SK-N-SH treated with all-trans-retinoic acid at 6 μM for 48 hours (cell line): Measurements from ENCODE around the gene BRPF1.
A peak's percentile ranks its signal among the peaks of the same experiment; 100 is the strongest.

ENCODE experiments used
- ATAC-seq: fragments of 200-7000 bp; cut with Tn5 transposase; 3 replicates; pipeline ENCODE4 v1.9.1; 2020; ENCODE audit warnings: mild to moderate bottlenecking, moderate library complexity
- ARNTL ChIP-seq: fragments of 450-650 bp; formaldehyde crosslinking; IDR thresholded peaks from 2 replicates; pipeline ENCODE4 v1.5.0; 2020; ENCODE audit warnings: low read depth, mild to moderate bottlenecking, moderate library complexity, borderline replicate concordance
- BACH2 ChIP-seq: fragments of 250-450 bp; sonication (Bioruptor Pico); IDR thresholded peaks from 2 replicates; pipeline ENCODE4 v1.9.0; 2021; ENCODE audit warnings: mild to moderate bottlenecking, borderline replicate concordance
- CSDC2 ChIP-seq: fragments of 250-450 bp; sonication (Bioruptor Pico); IDR thresholded peaks from 2 replicates; pipeline ENCODE4 v1.5.0; 2020; ENCODE audit warnings: mild to moderate bottlenecking, moderate library complexity
- GLIS3 ChIP-seq: fragments of 250-450 bp; sonication (Bioruptor Pico); IDR thresholded peaks from 2 replicates; pipeline ENCODE4 v1.5.0; 2020; ENCODE audit warnings: mild to moderate bottlenecking, moderate library complexity
- ISL1 ChIP-seq: fragments of 250-450 bp; sonication (Bioruptor Pico); IDR thresholded peaks from 2 replicates; pipeline ENCODE4 v2.1.2; 2022; ENCODE audit warnings: mild to moderate bottlenecking, moderate library complexity
- OSR1 ChIP-seq: fragments of 250-450 bp; sonication (Bioruptor Pico); IDR thresholded peaks from 2 replicates; pipeline ENCODE4 v1.8.0; 2022; ENCODE audit warnings: moderate library complexity, mild to moderate bottlenecking, inconsistent platforms
- PPARA ChIP-seq: fragments of 250-450 bp; sonication (Bioruptor Pico); IDR thresholded peaks from 2 replicates; pipeline ENCODE4 v1.5.0; 2020; ENCODE audit warnings: mild to moderate bottlenecking, borderline replicate concordance
- RARB ChIP-seq: fragments of 250-450 bp; sonication (Bioruptor Pico); IDR thresholded peaks from 2 replicates; pipeline ENCODE4 v1.8.0; 2021; ENCODE audit warnings: mild to moderate bottlenecking, moderate library complexity
- SNAI2 ChIP-seq: fragments of 250-450 bp; sonication (Bioruptor Pico); IDR thresholded peaks from 2 replicates; pipeline ENCODE4 v1.5.0; 2020; ENCODE audit warnings: mild to moderate bottlenecking, moderate library complexity
- TCF4 ChIP-seq: fragments of 250-450 bp; sonication (Bioruptor Pico); IDR thresholded peaks from 2 replicates; pipeline ENCODE4 v1.8.0; 2021; ENCODE audit warnings: mild to moderate bottlenecking, moderate library complexity, borderline replicate concordance
- TOX ChIP-seq: fragments of 250-450 bp; sonication (Bioruptor Pico); IDR thresholded peaks from 2 replicates; pipeline ENCODE4 v1.8.0; 2021; ENCODE audit warnings: mild to moderate bottlenecking, moderate library complexity, borderline replicate concordance
- ZC3H10 ChIP-seq: fragments of 250-450 bp; sonication (Bioruptor Pico); IDR thresholded peaks from 2 replicates; pipeline ENCODE4 v1.5.1; 2021; ENCODE audit warnings: mild to moderate bottlenecking, moderate library complexity
- ZFP3 ChIP-seq: fragments of 250-450 bp; sonication (Bioruptor Pico); IDR thresholded peaks from 2 replicates; pipeline ENCODE4 v1.5.0; 2020; ENCODE audit warnings: mild to moderate bottlenecking, moderate library complexity
- ZFP30 ChIP-seq: fragments of 450-650 bp; formaldehyde crosslinking; IDR thresholded peaks from 2 replicates; pipeline ENCODE4 v1.5.0; 2022; ENCODE audit warnings: mild to moderate bottlenecking, moderate library complexity
- ZNF565 ChIP-seq: fragments of 450-650 bp; formaldehyde crosslinking; conservative IDR thresholded peaks from 2 replicates; pipeline ENCODE4 v1.5.0; 2020; ENCODE audit warnings: low read depth, mild to moderate bottlenecking, moderate library complexity
- ZNF70 ChIP-seq: fragments of 450-650 bp; formaldehyde crosslinking; IDR thresholded peaks from 2 replicates; pipeline ENCODE4 v1.5.0; 2020; ENCODE audit warnings: mild to moderate bottlenecking, moderate library complexity
- ZNF8 ChIP-seq: fragments of 450-650 bp; formaldehyde crosslinking; IDR thresholded peaks from 2 replicates; pipeline ENCODE4 v1.5.0; 2020; ENCODE audit warnings: mild to moderate bottlenecking, moderate library complexity
- TF ChIP-seq, protein P1 (sequence below): fragments of 250-450 bp; sonication (Bioruptor Pico); IDR thresholded peaks from 2 replicates; pipeline ENCODE4 v1.5.0; 2020; ENCODE audit warnings: mild to moderate bottlenecking, moderate library complexity
- TF ChIP-seq, protein P2 (sequence below): fragments of 250-450 bp; sonication (Bioruptor Pico); IDR thresholded peaks from 2 replicates; pipeline ENCODE4 v1.8.0; 2021; ENCODE audit warnings: low read depth, mild to moderate bottlenecking, moderate library complexity, borderline replicate concordance
- TF ChIP-seq, protein P3 (sequence below): fragments of 250-450 bp; sonication (Bioruptor Pico); IDR thresholded peaks from 2 replicates; pipeline ENCODE4 v1.5.1; 2021; ENCODE audit warnings: mild to moderate bottlenecking, moderate library complexity
- TF ChIP-seq, protein P4 (sequence below): fragments of 250-450 bp; sonication (Bioruptor Pico); IDR thresholded peaks from 2 replicates; pipeline ENCODE4 v1.5.1; 2020; ENCODE audit warnings: low read depth, mild to moderate bottlenecking, moderate library complexity

BRPF1 gene

DNA sequence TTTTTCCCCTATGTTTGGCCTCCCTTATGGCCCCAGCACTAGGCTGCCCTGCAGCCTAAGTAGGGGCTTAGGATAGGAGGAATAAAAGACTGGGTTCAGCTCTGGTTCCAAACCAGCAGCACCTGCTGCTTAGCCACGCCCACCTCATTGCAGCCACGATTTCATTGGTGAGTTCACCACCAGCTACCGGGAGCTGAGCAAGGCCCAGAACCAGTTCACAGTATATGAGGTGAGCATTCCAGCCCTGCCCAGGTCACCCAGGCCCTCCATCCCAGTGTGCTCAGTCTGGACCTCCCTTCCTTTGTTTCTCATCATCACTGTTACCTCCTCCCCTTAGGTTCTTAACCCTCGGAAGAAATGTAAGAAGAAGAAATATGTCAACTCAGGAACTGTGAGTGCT lies 16.4 kb upstream of the BRPF1 start:
- no peak for TF ChIP-seq ZNF70
- TF ChIP-seq BACH2 (CRISPR knock-in tag): no peak
- no peak for TF ChIP-seq ISL1 (CRISPR knock-in tag)
- no peak for TF ChIP-seq TOX
- TF ChIP-seq, protein P1, sequence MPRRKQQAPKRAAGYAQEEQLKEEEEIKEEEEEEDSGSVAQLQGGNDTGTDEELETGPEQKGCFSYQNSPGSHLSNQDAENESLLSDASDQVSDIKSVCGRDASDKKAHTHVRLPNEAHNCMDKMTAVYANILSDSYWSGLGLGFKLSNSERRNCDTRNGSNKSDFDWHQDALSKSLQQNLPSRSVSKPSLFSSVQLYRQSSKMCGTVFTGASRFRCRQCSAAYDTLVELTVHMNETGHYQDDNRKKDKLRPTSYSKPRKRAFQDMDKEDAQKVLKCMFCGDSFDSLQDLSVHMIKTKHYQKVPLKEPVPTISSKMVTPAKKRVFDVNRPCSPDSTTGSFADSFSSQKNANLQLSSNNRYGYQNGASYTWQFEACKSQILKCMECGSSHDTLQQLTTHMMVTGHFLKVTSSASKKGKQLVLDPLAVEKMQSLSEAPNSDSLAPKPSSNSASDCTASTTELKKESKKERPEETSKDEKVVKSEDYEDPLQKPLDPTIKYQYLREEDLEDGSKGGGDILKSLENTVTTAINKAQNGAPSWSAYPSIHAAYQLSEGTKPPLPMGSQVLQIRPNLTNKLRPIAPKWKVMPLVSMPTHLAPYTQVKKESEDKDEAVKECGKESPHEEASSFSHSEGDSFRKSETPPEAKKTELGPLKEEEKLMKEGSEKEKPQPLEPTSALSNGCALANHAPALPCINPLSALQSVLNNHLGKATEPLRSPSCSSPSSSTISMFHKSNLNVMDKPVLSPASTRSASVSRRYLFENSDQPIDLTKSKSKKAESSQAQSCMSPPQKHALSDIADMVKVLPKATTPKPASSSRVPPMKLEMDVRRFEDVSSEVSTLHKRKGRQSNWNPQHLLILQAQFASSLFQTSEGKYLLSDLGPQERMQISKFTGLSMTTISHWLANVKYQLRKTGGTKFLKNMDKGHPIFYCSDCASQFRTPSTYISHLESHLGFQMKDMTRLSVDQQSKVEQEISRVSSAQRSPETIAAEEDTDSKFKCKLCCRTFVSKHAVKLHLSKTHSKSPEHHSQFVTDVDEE (CRISPR knock-in tag): no peak
- TF ChIP-seq TCF4 (CRISPR knock-in tag): no peak
- TF ChIP-seq ARNTL: no peak
- TF ChIP-seq ZC3H10 (CRISPR knock-in tag): no peak
- no peak for TF ChIP-seq ZFP30 (CRISPR knock-in tag)
- TF ChIP-seq, protein P2, sequence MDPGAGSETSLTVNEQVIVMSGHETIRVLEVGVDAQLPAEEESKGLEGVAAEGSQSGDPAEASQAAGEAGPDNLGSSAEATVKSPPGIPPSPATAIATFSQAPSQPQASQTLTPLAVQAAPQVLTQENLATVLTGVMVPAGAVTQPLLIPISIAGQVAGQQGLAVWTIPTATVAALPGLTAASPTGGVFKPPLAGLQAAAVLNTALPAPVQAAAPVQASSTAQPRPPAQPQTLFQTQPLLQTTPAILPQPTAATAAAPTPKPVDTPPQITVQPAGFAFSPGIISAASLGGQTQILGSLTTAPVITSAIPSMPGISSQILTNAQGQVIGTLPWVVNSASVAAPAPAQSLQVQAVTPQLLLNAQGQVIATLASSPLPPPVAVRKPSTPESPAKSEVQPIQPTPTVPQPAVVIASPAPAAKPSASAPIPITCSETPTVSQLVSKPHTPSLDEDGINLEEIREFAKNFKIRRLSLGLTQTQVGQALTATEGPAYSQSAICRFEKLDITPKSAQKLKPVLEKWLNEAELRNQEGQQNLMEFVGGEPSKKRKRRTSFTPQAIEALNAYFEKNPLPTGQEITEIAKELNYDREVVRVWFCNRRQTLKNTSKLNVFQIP (CRISPR knock-in tag): no peak
- TF ChIP-seq, protein P3, sequence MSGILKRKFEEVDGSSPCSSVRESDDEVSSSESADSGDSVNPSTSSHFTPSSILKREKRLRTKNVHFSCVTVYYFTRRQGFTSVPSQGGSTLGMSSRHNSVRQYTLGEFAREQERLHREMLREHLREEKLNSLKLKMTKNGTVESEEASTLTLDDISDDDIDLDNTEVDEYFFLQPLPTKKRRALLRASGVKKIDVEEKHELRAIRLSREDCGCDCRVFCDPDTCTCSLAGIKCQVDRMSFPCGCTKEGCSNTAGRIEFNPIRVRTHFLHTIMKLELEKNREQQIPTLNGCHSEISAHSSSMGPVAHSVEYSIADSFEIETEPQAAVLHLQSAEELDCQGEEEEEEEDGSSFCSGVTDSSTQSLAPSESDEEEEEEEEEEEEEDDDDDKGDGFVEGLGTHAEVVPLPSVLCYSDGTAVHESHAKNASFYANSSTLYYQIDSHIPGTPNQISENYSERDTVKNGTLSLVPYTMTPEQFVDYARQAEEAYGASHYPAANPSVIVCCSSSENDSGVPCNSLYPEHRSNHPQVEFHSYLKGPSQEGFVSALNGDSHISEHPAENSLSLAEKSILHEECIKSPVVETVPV (CRISPR knock-in tag): no peak
- TF ChIP-seq, protein P4, sequence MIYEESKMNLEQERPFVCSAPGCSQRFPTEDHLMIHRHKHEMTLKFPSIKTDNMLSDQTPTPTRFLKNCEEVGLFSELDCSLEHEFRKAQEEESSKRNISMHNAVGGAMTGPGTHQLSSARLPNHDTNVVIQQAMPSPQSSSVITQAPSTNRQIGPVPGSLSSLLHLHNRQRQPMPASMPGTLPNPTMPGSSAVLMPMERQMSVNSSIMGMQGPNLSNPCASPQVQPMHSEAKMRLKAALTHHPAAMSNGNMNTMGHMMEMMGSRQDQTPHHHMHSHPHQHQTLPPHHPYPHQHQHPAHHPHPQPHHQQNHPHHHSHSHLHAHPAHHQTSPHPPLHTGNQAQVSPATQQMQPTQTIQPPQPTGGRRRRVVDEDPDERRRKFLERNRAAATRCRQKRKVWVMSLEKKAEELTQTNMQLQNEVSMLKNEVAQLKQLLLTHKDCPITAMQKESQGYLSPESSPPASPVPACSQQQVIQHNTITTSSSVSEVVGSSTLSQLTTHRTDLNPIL (CRISPR knock-in tag): no peak
- TF ChIP-seq ZNF565: no peak
- ATAC-seq: peak; percentile 9; the same call in 1 of the 3 replicates

DNA sequence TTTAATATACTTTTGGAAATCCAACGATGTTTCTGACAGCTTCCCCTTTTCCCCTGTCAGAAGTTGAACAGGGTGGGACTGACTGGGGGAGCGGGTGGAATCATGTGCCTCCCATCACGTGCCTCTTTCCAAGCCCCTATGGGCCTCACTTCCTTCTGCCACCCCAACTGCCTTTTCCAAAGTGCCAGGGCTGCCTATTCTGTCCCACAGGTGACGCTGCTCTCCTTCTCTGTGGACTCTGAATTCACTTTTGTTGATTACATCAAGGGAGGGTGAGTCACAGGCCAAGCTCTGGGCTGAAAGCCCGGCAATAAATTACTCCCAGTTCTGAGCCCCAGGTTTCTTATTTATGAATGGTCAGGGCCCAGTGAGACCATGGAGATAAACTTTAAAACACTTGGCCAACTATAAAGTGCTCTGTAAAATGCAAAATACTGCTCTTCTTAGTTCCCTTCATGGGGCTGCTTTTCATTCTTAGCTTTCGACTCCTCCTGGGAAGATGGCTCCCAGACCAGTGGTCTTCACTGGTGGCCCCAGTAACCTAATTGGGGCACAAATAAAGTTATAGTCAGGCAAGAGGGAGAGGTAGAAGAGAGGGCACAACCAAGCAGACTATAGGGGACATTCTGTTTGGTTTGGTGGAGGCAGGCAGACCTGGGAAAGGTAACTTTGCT lies 15.6 kb upstream of the BRPF1 start:
- TF ChIP-seq BACH2 (CRISPR knock-in tag): no peak
- peak; percentile 99 for ATAC-seq

DNA sequence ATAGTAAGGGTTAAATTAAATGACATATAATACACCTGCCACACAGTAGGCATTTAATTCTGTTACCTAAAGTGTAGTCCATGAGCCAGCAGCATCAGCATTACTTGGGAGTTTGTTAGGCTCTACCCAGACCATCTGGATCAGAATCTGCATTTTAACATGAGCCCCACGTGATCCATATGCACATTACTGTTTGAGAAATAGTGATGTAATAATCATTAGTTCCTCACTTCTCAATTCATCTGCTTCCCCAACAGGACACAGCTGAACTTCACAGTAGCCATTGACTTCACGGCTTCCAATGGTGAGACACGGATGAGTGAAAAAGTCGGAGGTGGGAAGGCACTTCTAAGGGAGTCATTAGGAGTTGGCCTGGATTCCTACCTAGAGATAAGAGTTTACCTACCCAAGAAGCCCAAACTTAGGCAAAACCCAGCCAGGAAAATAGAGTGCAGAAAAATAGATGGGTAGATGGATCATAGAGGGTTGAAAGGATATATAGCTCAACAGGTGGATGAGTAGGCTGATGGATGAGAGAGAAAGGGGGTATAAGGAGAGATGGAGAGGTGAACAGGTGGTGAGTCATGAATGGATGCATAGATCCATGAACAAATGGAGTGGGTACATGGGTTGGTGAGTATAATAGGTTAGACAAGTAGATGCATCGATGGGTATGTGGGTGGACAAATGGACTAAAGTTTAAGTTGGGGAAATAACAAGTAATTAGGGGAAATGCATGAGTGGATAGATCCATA lies 14.6 kb upstream of the BRPF1 start:
- no peak for ATAC-seq
- TF ChIP-seq ZNF565 (no peak), ARNTL (no peak), SNAI2 (no peak), BACH2 (CRISPR knock-in tag) (no peak), OSR1 (CRISPR knock-in tag) (no peak), ISL1 (CRISPR knock-in tag) (no peak), PPARA (no peak), TCF4 (CRISPR knock-in tag) (no peak), ZFP3 (CRISPR knock-in tag) (no peak), RARB (CRISPR knock-in tag) (no peak), ZFP30 (CRISPR knock-in tag) (no peak), CSDC2 (CRISPR knock-in tag) (no peak), GLIS3 (CRISPR knock-in tag) (no peak), ZNF8 (CRISPR knock-in tag) (no peak)
- TF ChIP-seq, protein P4 (CRISPR knock-in tag): no peak
- TF ChIP-seq, protein P1 (CRISPR knock-in tag): no peak
- TF ChIP-seq, protein P3 (CRISPR knock-in tag): no peak
